ENCODE measurements around the gene RILPL1. TPM values are rescaled to one million over a fixed set of nuclear protein-coding genes. Genes with fewer than 3 reads are reported as not detected.
A peak's percentile ranks its signal among the peaks of the same experiment; 100 is the strongest.
"Not testable (repeated sequence)": the region's sequence is repeated elsewhere in the genome, so short reads cannot be mapped to it uniquely, and the experiment has no call there.

Gene RILPL1
- total and polyA plus RNA-seq, 2 donors (not counting 1 experiment from before 2014, with no cell fraction given): 7.8 to 15.8 TPM

GRCh38 chr12:123546281-123546680, 12.8 kb upstream of the RILPL1 start:
- Histone ChIP-seq H3K27me3 (ENCODE audit: control insufficient read depth, insufficient read depth, low read length) (peaks cover 12% of the 10 kb centered on the region), H3K4me1 (ENCODE audit: control insufficient read depth, extremely low read depth, insufficient read depth, low read length) (no peaks in the 10 kb centered on the region), H3K4me2 (ENCODE audit: extremely low read depth, insufficient read depth, low read length) (no peak overlapping the region), H3K27ac (ENCODE audit: insufficient read depth, low read length) (no peak overlapping the region), H3K9ac (ENCODE audit: insufficient read depth, low read length) (no peak overlapping the region), H3K9me3 (ENCODE audit: control insufficient read depth, insufficient read depth, low read depth, low read length) (no peaks in the 10 kb centered on the region), H3K79me2 (ENCODE audit: control insufficient read depth, insufficient read depth, low read length) (no peaks in the 10 kb centered on the region), H3K4me3 (replicated peaks in 1 of 4; ENCODE audit: control extremely low read depth in 1 of 4, insufficient read depth in 1 of 4, low read depth in 3 of 4, low read length in 4 of 4) (no peak overlapping the region), H4K20me1 (ENCODE audit: control insufficient read depth, extremely low read depth, insufficient read depth, low read length) (no peaks in the 10 kb centered on the region), H2AFZ (ENCODE audit: low read length) (no peak overlapping the region), H3K36me3 (ENCODE audit: control insufficient read depth, insufficient read depth, low read length) (no peaks in the 10 kb centered on the region)
- TF ChIP-seq EZH2 (IDR thresholded peaks at IDR 0.05; ENCODE audit: low read length, missing control alignments): no peak
- TF ChIP-seq, protein P1, sequence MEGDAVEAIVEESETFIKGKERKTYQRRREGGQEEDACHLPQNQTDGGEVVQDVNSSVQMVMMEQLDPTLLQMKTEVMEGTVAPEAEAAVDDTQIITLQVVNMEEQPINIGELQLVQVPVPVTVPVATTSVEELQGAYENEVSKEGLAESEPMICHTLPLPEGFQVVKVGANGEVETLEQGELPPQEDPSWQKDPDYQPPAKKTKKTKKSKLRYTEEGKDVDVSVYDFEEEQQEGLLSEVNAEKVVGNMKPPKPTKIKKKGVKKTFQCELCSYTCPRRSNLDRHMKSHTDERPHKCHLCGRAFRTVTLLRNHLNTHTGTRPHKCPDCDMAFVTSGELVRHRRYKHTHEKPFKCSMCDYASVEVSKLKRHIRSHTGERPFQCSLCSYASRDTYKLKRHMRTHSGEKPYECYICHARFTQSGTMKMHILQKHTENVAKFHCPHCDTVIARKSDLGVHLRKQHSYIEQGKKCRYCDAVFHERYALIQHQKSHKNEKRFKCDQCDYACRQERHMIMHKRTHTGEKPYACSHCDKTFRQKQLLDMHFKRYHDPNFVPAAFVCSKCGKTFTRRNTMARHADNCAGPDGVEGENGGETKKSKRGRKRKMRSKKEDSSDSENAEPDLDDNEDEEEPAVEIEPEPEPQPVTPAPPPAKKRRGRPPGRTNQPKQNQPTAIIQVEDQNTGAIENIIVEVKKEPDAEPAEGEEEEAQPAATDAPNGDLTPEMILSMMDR (conservative IDR thresholded peaks at IDR 0.05 in 1 of 2, IDR thresholded peaks at IDR 0.05 in 1 of 2; ENCODE audit: low read depth in 1 of 2, low read length in 2 of 2): no peak
- peak; percentile 6 to 25 for DNase-seq (ENCODE audit: low read depth in 2 of 2)

DNA sequence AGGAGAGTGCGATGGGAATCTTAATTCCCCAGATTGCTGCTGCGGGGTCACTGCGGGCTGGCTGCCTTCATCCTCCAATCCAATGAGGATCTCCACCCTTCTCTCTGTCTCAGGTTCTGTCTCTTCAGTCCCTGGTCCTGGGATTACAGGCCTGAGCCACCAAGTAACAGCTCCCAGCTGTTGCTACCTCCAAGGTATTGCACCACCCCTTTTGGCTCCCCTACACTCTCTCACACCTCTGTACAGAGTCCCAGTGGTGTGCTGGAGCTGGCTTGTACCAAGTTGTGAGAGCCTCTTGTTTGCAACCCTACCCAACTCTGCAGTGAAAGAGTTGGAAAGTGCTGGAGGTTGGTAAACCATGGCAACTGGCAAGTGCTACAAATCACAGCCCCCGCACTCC, 10.0 kb upstream of the RILPL1 start:
- H3K9ac ChIP-seq (ENCODE audit: insufficient read depth, low read length): no peak overlapping the region
- TF ChIP-seq, protein P1 (conservative IDR thresholded peaks at IDR 0.05 in 1 of 2, IDR thresholded peaks at IDR 0.05 in 1 of 2; ENCODE audit: low read depth in 1 of 2, low read length in 2 of 2): no peak
- no peak for TF ChIP-seq EZH2 (IDR thresholded peaks at IDR 0.05; ENCODE audit: low read length, missing control alignments)
- no peaks in the 10 kb centered on the region for H3K36me3 ChIP-seq (ENCODE audit: control insufficient read depth, insufficient read depth, low read length)

DNA sequence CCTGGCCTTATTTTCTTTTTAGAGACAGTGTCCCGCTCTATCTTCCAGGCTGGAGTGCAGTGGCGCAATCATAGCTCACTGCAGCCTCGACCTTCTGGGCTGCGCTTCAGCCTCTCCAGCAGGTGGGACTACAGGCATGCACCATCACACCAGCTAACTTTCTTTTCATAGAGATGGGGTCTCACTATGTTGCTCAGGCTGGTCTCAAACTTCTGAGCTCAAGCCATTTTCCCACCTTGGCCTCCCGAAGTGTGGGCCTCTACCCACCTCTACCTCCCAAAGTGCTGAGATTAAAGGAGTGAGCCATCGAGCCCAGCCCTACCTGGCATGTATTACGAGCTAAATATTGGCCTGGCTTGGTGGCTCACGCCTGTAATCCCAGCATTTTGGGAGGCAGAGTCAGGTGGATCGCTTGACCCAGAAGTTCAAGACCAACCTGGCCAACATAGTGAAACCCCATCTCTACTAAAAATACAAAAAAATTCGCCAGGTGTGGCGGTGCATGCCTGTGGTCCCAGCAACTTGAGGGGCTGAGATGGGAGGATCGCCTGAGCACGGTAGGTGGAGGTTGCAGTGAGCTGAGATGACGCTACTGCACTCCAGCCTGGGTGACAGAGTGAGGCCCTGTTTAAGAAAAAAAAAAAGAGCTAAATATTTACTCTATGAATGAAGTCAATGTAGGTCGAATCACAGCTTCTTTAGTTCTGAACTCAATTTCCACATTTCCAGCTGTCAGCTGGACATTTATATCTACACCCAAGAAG, 7.6 kb upstream of the RILPL1 start:
- Histone ChIP-seq H3K27me3 (ENCODE audit: control insufficient read depth, insufficient read depth, low read length) (no peaks in the 10 kb centered on the region), H3K79me2 (ENCODE audit: control insufficient read depth, insufficient read depth, low read length) (no peaks in the 10 kb centered on the region), H3K4me3 (replicated peaks in 1 of 4; ENCODE audit: control extremely low read depth in 1 of 4, insufficient read depth in 1 of 4, low read depth in 3 of 4, low read length in 4 of 4) (no peak overlapping the region), H3K4me2 (ENCODE audit: extremely low read depth, insufficient read depth, low read length) (no peak overlapping the region), H3K9ac (ENCODE audit: insufficient read depth, low read length) (no peak overlapping the region), H3K9me3 (ENCODE audit: control insufficient read depth, insufficient read depth, low read depth, low read length) (no peaks in the 10 kb centered on the region), H3K27ac (ENCODE audit: insufficient read depth, low read length) (no peak overlapping the region), H2AFZ (ENCODE audit: low read length) (no peak overlapping the region), H4K20me1 (ENCODE audit: control insufficient read depth, extremely low read depth, insufficient read depth, low read length) (no peaks in the 10 kb centered on the region), H3K4me1 (ENCODE audit: control insufficient read depth, extremely low read depth, insufficient read depth, low read length) (no peaks in the 10 kb centered on the region), H3K36me3 (ENCODE audit: control insufficient read depth, insufficient read depth, low read length) (no peaks in the 10 kb centered on the region)
- TF ChIP-seq, protein P1 (conservative IDR thresholded peaks at IDR 0.05 in 1 of 2, IDR thresholded peaks at IDR 0.05 in 1 of 2; ENCODE audit: low read depth in 1 of 2, low read length in 2 of 2): no peak
- TF ChIP-seq EZH2 (IDR thresholded peaks at IDR 0.05; ENCODE audit: low read length, missing control alignments): no peak
- no peak for DNase-seq (ENCODE audit: low read depth in 2 of 2)

More for the DNA sequence above, 10.0 kb upstream of the RILPL1 start:
- no peak overlapping the region for H3K27ac ChIP-seq (ENCODE audit: insufficient read depth, low read length)
- H3K4me1 ChIP-seq (ENCODE audit: control insufficient read depth, extremely low read depth, insufficient read depth, low read length): no peaks in the 10 kb centered on the region
- H3K4me2 ChIP-seq (ENCODE audit: extremely low read depth, insufficient read depth, low read length): no peak overlapping the region
- H3K27me3 ChIP-seq (ENCODE audit: control insufficient read depth, insufficient read depth, low read length): no peaks in the 10 kb centered on the region
- H3K79me2 ChIP-seq (ENCODE audit: control insufficient read depth, insufficient read depth, low read length): no peaks in the 10 kb centered on the region
- H2AFZ ChIP-seq (ENCODE audit: low read length): no peak overlapping the region
- H3K4me3 ChIP-seq (replicated peaks in 1 of 4; ENCODE audit: control extremely low read depth in 1 of 4, insufficient read depth in 1 of 4, low read depth in 3 of 4, low read length in 4 of 4): no peak overlapping the region
- H4K20me1 ChIP-seq (ENCODE audit: control insufficient read depth, extremely low read depth, insufficient read depth, low read length): no peaks in the 10 kb centered on the region
- DNase-seq (ENCODE audit: low read depth in 2 of 2): no peak
- no peaks in the 10 kb centered on the region for H3K9me3 ChIP-seq (ENCODE audit: control insufficient read depth, insufficient read depth, low read depth, low read length)

DNA sequence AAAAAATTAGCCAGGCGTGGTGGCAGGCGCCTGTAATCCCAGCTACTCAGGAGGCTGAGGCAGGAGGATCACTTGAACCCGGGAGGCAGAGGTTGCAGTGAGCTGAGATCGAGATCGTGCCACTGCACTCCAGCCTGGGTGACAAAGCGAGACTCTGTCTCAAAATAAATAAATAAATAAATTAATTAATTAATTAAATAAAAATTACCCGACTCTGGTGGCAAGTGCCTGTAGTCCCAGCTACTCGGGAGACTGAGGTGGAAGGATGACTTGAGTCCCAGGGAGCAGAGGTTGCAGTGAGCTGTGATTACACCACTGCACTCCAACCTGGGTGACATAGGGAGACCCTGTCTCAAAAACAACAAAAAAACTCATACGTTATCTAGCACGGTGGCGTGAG, 2.4 kb upstream of the RILPL1 start:
- H2AFZ ChIP-seq (ENCODE audit: low read length); H3K4me3 ChIP-seq (replicated peaks in 1 of 4; ENCODE audit: control extremely low read depth in 1 of 4, insufficient read depth in 1 of 4, low read depth in 3 of 4, low read length in 4 of 4); H3K36me3 ChIP-seq (ENCODE audit: control insufficient read depth, insufficient read depth, low read length); H3K4me1 ChIP-seq (ENCODE audit: control insufficient read depth, extremely low read depth, insufficient read depth, low read length); H3K27ac ChIP-seq (ENCODE audit: insufficient read depth, low read length); H3K9me3 ChIP-seq (ENCODE audit: control insufficient read depth, insufficient read depth, low read depth, low read length); H3K27me3 ChIP-seq (ENCODE audit: control insufficient read depth, insufficient read depth, low read length); H3K9ac ChIP-seq (ENCODE audit: insufficient read depth, low read length); H4K20me1 ChIP-seq (ENCODE audit: control insufficient read depth, extremely low read depth, insufficient read depth, low read length); H3K4me2 ChIP-seq (ENCODE audit: extremely low read depth, insufficient read depth, low read length); DNase-seq (ENCODE audit: low read depth in 2 of 2): not testable (repeated sequence)
- peaks cover 13% of the 10 kb centered on the region for H3K79me2 ChIP-seq (ENCODE audit: control insufficient read depth, insufficient read depth, low read length)

Measured in fibroblast of lung (primary cell).